ENCODE results near the gene MICALL2. TPM values are rescaled to one million over a fixed set of nuclear protein-coding genes. Genes with fewer than 3 reads are reported as not detected.

The MICALL2 gene
- total RNA-seq, 6 donors from 2014 or later: 17.8 to 67.1 (median 42.4) TPM

- no peaks in the 10 kb centered on the region for H3K9me3 ChIP-seq
- WGBS, 2 donors: 84 to 86% methylated on average over 5 of the region's 8 CpGs
- TF ChIP-seq POLR2A (IDR thresholded peaks at IDR 0.05) (no peak), CTCF (IDR thresholded peaks at IDR 0.05) (no peak), POLR2AphosphoS5 (IDR thresholded peaks at IDR 0.05) (no peak)
- DNase-seq: peak in 1 of 2 donors; percentile 43
- no peak overlapping the region for H3K27ac ChIP-seq
- no peak for ATAC-seq (ENCODE audit: low FRiP score in 2 of 2)
- H3K27me3 ChIP-seq: peaks cover 0 to 5% (median 2%) of the 10 kb centered on the region in 4 donors
- H3K4me1 ChIP-seq: no peaks in the 10 kb centered on the region
- H3K4me3 ChIP-seq: no peak overlapping the region
- no peaks in the 10 kb centered on the region for H3K36me3 ChIP-seq
Observed at GRCh38 chr7:1421946-1422345, 37.3 kb downstream of the MICALL2 start.

DNA sequence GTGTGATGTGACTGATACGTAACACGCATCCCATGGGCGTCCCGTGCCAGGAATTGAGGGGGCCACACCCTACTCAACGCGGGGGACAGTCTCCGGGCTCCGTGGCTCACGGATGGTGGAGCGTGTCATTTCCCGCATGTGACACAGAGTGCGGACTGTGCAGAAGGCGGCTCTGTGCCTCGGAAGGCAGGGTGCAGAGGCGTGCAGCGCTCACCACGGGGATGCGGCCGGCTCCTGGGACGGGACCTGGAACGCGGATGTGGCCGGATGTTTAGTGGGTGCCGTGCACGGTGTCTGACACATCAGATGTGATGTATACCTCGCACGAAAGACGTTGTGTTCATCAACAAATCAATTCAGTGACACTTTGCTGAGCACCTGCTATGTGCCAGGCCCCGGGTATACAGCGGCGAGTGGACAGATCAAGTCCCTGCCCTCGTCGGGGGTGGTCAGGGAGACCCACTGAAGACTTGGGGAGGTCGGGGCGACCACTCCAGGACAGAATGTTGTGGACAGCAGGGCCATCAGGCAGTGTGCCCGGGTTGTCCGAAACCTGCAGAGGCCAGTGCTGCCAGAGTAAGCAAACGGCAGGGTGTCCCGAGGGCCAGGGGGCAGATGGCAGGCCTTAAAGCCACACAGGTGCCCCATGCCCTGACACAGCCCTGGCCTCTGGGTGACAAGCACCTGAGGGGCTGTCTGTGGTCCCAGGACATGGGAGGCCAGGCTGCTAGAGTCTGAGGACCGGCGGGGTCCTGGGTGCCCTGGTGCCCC, 38.1 kb downstream of the MICALL2 start:
- no peak overlapping the region for H3K27ac ChIP-seq
- ATAC-seq (ENCODE audit: low FRiP score in 2 of 2) (peak in 1 of 2 donors; percentile 20), DNase-seq (peak in 1 of 2 donors; percentile 81)
- no peaks in the 10 kb centered on the region for H3K9me3 ChIP-seq
- H3K4me1 ChIP-seq: no peaks in the 10 kb centered on the region
- TF ChIP-seq EP300 (IDR thresholded peaks at IDR 0.05) (no peak), POLR2AphosphoS5 (IDR thresholded peaks at IDR 0.05) (no peak), CTCF (IDR thresholded peaks at IDR 0.05) (no peak), POLR2A (IDR thresholded peaks at IDR 0.05) (no peak)
- no peaks in the 10 kb centered on the region for H3K36me3 ChIP-seq
- 86 to 88% methylated on average over 39 to 41 of the region's 41 CpGs for WGBS, 2 donors
- H3K27me3 ChIP-seq: peaks cover 0 to 5% (median 2%) of the 10 kb centered on the region in 4 donors
- no peak overlapping the region for H3K4me3 ChIP-seq

GRCh38 chr7:1419688-1420087, 39.6 kb downstream of the MICALL2 start:
- Histone ChIP-seq H3K36me3 (no peaks in the 10 kb centered on the region), H3K9me3 (no peaks in the 10 kb centered on the region), H3K4me1 (no peaks in the 10 kb centered on the region), H3K27ac (no peak overlapping the region), H3K4me3 (no peak overlapping the region), H3K27me3 (peaks cover 0 to 5% (median 2%) of the 10 kb centered on the region in 4 donors)
- DNase-seq: peak in 1 of 2 donors; percentile 50
- TF ChIP-seq POLR2A (IDR thresholded peaks at IDR 0.05) (no peak), CTCF (IDR thresholded peaks at IDR 0.05) (no peak), EP300 (IDR thresholded peaks at IDR 0.05) (no peak), POLR2AphosphoS5 (IDR thresholded peaks at IDR 0.05) (no peak)
- no peak for ATAC-seq (ENCODE audit: low FRiP score in 2 of 2)
- 68% methylated on average over 7 of the region's 7 CpGs; no CpG with 5 or more reads in 1 of the 2 donors for WGBS, 2 donors

GRCh38 chr7:1419310-1419634, 40.0 kb downstream of the MICALL2 start:
- no peak for ATAC-seq (ENCODE audit: low FRiP score in 2 of 2)
- Histone ChIP-seq H3K9me3 (no peaks in the 10 kb centered on the region), H3K27ac (no peak overlapping the region), H3K4me3 (no peak overlapping the region), H3K27me3 (peaks cover 0 to 5% (median 2%) of the 10 kb centered on the region in 4 donors), H3K4me1 (no peaks in the 10 kb centered on the region), H3K36me3 (no peaks in the 10 kb centered on the region)
- no peak for DNase-seq
- TF ChIP-seq POLR2A (IDR thresholded peaks at IDR 0.05): no peak
- TF ChIP-seq POLR2AphosphoS5 (IDR thresholded peaks at IDR 0.05): no peak
- no peak for TF ChIP-seq CTCF (IDR thresholded peaks at IDR 0.05)
- TF ChIP-seq EP300 (IDR thresholded peaks at IDR 0.05): no peak
- WGBS, 2 donors: 84 to 91% methylated on average over 11 of the region's 11 CpGs

All from upper lobe of left lung (tissue), 6 donors.